ENCODE results near the gene ATXN7L1. TPM values are rescaled to one million over a fixed set of nuclear protein-coding genes. Genes with fewer than 3 reads are reported as not detected.

ATXN7L1 gene
- total RNA-seq, 4 donors from 2014 or later, result 8.0 to 14.1 (median 10.6) TPM

DNA sequence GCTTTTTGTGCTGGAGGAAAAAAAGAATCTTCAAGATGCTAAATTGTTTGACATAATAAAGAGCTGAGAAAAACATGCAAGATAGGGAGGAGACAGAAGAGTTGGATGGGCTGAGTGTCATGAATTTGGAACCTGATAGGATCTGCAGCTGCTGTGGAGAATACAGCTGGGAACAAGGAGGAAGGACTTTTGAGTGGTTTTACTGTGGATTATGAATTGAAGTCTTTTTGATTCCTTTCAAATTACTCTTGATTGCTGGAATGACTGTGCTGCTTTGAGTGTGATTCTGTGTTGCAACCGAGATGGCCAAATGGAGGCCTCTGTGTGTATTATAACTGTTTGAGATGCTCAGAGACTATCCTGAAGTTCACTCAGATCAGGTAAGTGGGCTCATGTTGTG lies 299.1 kb downstream of the ATXN7L1 start:
- intact Hi-C loops (cut with DNase I), result no loop called here
- TF ChIP-seq POLR2A (IDR thresholded peaks at IDR 0.05) (no peak), CTCF (IDR thresholded peaks at IDR 0.05) (no peak)

GRCh38 chr7:105571891-105572290 lies 304.5 kb downstream of the ATXN7L1 start:
- H3K27ac ChIP-seq, result no peak overlapping the region
- DNase-seq, result no peak
- H3K4me1 ChIP-seq, result no peaks in the 10 kb centered on the region
- intact Hi-C loops (cut with DNase I), result no loop called here
- peaks cover 0 to 30% (median 4%) of the 10 kb centered on the region in 3 donors for H3K36me3 ChIP-seq
- TF ChIP-seq POLR2A (IDR thresholded peaks at IDR 0.05) (no peak), CTCF (IDR thresholded peaks at IDR 0.05) (no peak)
- 77 to 80% methylated on average over 2 of the region's 2 CpGs for WGBS, 2 donors
- H3K27me3 ChIP-seq, result no peaks in the 10 kb centered on the region
- no peaks in the 10 kb centered on the region for H3K9me3 ChIP-seq
- no peak overlapping the region for H3K4me3 ChIP-seq

More for the DNA sequence above, 299.1 kb downstream of the ATXN7L1 start:
- 58 to 60% methylated on average over 1 of the region's 1 CpG for WGBS, 2 donors
- no peak overlapping the region for H3K27ac ChIP-seq
- DNase-seq, result no peak
- H3K4me1 ChIP-seq, result peaks cover 0 to 8% (median 4%) of the 10 kb centered on the region in 3 donors
- H3K4me3 ChIP-seq, result no peak overlapping the region
- no peaks in the 10 kb centered on the region for H3K36me3 ChIP-seq
- H3K9me3 ChIP-seq, result no peaks in the 10 kb centered on the region
- H3K27me3 ChIP-seq, result peaks cover 0 to 9% (median 0%) of the 10 kb centered on the region in 4 donors

DNA sequence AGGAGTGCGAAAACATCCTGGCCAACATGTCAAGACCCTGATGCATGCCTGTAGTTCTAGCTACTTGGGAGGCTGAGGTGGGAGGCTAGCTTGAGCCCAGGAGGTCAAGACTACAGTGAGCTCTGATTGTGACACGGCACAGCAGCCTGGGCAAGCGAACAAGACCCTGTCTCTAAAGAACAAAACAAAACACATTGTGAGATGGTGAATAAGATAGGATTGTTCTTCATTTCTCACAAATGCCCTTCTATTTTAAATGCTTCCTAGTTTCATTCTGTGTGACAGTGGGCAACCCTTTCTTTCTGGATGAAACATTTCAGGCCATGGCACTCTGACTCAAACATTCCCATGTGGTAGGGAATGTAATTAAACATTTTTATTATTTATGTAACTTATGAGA lies 308.6 kb downstream of the ATXN7L1 start:
- intact Hi-C loops (cut with DNase I), result no loop called here
- H3K36me3 ChIP-seq, result peaks cover 0 to 70% (median 11%) of the 10 kb centered on the region in 3 donors
- TF ChIP-seq POLR2A (IDR thresholded peaks at IDR 0.05) (no peak), CTCF (IDR thresholded peaks at IDR 0.05) (no peak)
- H3K27me3 ChIP-seq, result no peaks in the 10 kb centered on the region
- no peak overlapping the region for H3K4me3 ChIP-seq
- H3K27ac ChIP-seq, result no peak overlapping the region
- 93 to 94% methylated on average over 3 of the region's 3 CpGs for WGBS, 2 donors
- no peaks in the 10 kb centered on the region for H3K4me1 ChIP-seq
- no peaks in the 10 kb centered on the region for H3K9me3 ChIP-seq
- no peak for DNase-seq

GRCh38 chr7:105567024-105567423 lies 309.4 kb downstream of the ATXN7L1 start:
- WGBS, 2 donors, result 73 to 80% methylated on average over 2 of the region's 2 CpGs
- no peak for DNase-seq
- Histone ChIP-seq H3K27ac (no peak overlapping the region), H3K27me3 (no peaks in the 10 kb centered on the region), H3K36me3 (peaks cover 0 to 78% (median 11%) of the 10 kb centered on the region in 3 donors), H3K4me1 (no peaks in the 10 kb centered on the region), H3K4me3 (no peak overlapping the region), H3K9me3 (no peaks in the 10 kb centered on the region)
- TF ChIP-seq POLR2A (IDR thresholded peaks at IDR 0.05) (no peak), CTCF (IDR thresholded peaks at IDR 0.05) (no peak)
- intact Hi-C loops (cut with DNase I), result no loop called here

- H3K27me3 ChIP-seq, result no peaks in the 10 kb centered on the region
- no peak overlapping the region for H3K4me3 ChIP-seq
- peaks cover 0 to 96% (median 17%) of the 10 kb centered on the region in 3 donors for H3K36me3 ChIP-seq
- DNase-seq, result no peak
- no peaks in the 10 kb centered on the region for H3K9me3 ChIP-seq
- H3K4me1 ChIP-seq, result no peaks in the 10 kb centered on the region
- TF ChIP-seq CTCF (IDR thresholded peaks at IDR 0.05), result no peak
- H3K27ac ChIP-seq, result no peak overlapping the region
- whole genome bisulfite sequencing, 2 donors, result 97 to 98% methylated on average over 4 of the region's 4 CpGs
- intact Hi-C loops (cut with DNase I), result no loop called here
These were observed 311.2 kb downstream of the ATXN7L1 start for GRCh38 chr7:105565190-105565589.

Data from esophagus squamous epithelium (tissue), 5 donors.